HepG2 (cell line): ENCODE measurements around the gene THOC1. TPM values are rescaled to one million over a fixed set of nuclear protein-coding genes. Genes with fewer than 3 reads are reported as not detected.

Source experiments
- ATAC-seq: fragments of 200-7000 bp; cut with Tn5 transposase; 3 replicates; pipeline ENCODE4 v1.9.1; 2020; ENCODE audit warnings: mild to moderate bottlenecking, moderate library complexity
- BruUV-seq: library from RNA; stranded (reverse); fragments of 400-500 nt; replicated peaks from 2 replicates; lab custom pipeline; 2021; lab: Mats Ljungman, UMichigan
- CTCF ChIA-PET: fragments of 300-600 bp; formaldehyde crosslinking; extraction: SDS; loops from one replicate; lab custom pipeline; 2021; ENCODE audit warnings: low total read pairs, inconsistent platforms, low intra/inter-chr PET ratio; lab: Yijun Ruan, JAX
- POLR2A ChIA-PET: fragments of 350-600 bp; sonication (Branson Sonifier 250); formaldehyde crosslinking; loops from one replicate; lab custom pipeline; 2020; ENCODE audit warnings: antibody characterized with exemption, inconsistent platforms; lab: Yijun Ruan, JAX
- DNase-seq: peaks from one replicate; pipeline ENCODE4 v3.0.0-alpha.2; 2015; ENCODE audit warnings: low spot score
- FAIRE-seq: peaks from 3 replicates; lab custom pipeline; 2011; peaks lifted over from hg19 to GRCh38; lab: Jason Lieb, UNC
- H2AFZ ChIP-seq: one replicate; pipeline ENCODE4 v1.6.1; 2011; ENCODE audit warnings: low read length, inconsistent platforms
- H3K27ac ChIP-seq: fragments of 300-600 bp; 3 replicates; pipeline ENCODE4 v1.8.0; 2011; ENCODE audit warnings: mixed run types, mild to moderate bottlenecking, mixed read lengths, low read length, inconsistent platforms; ENCODE audit not compliant: insufficient read depth; ENCODE audit errors: extremely low read length
- H3K27me3 ChIP-seq, 2 experiments: fragments of 200-600 bp in 1 of 2; 2 replicates in 1 of 2; 3 replicates in 1 of 2; pipeline versions ENCODE4 v1.6.0 to v1.8.0; 2011; ENCODE audit warnings: low read length in 2 of 2, mild to moderate bottlenecking in 2 of 2, moderate library complexity in 2 of 2, inconsistent platforms in 1 of 2; ENCODE audit not compliant: insufficient read depth in 2 of 2, control insufficient read depth in 1 of 2
- H3K36me3 ChIP-seq, 2 experiments: fragments of 200-600 bp in 1 of 2; replicated peaks in 1 of 2; 2 replicates in 1 of 2; 3 replicates in 1 of 2; pipeline versions ENCODE4 v1.5.1 to v1.8.0; 2011; ENCODE audit warnings: low read length in 2 of 2, inconsistent platforms in 1 of 2; ENCODE audit not compliant: insufficient read depth in 2 of 2, control insufficient read depth in 1 of 2
- H3K4me1 ChIP-seq: 2 replicates; pipeline ENCODE4 v1.5.1; 2012; ENCODE audit warnings: low read length, inconsistent platforms; ENCODE audit not compliant: insufficient read depth
- H3K4me2 ChIP-seq: 2 replicates; pipeline ENCODE4 v1.6.0; 2011; ENCODE audit warnings: low read depth, low read length, inconsistent platforms
- H3K4me3 ChIP-seq, 3 experiments: fragments of 200-600 bp in 1 of 3; sonication (generic), shearing (Covaris generic) in 1 of 3; replicated peaks in 1 of 3; 2 replicates each; pipeline ENCODE4 v1.5.1; 2011 to 2016; ENCODE audit warnings: low read length in 3 of 3, inconsistent platforms in 2 of 3, low read depth in 2 of 3, mild to moderate bottlenecking in 2 of 3, control low read depth in 1 of 3, mixed read lengths in 1 of 3; ENCODE audit not compliant: insufficient read depth in 1 of 3
- H3K79me2 ChIP-seq: one replicate; pipeline ENCODE4 v1.6.1; 2011; ENCODE audit warnings: low read length, inconsistent platforms; ENCODE audit not compliant: insufficient read depth
- H3K9ac ChIP-seq: 2 replicates; pipeline ENCODE4 v1.6.0; 2011; ENCODE audit warnings: mild to moderate bottlenecking, low read depth, low read length, inconsistent platforms; ENCODE audit not compliant: insufficient read depth
- H3K9me3 ChIP-seq: 2 replicates; pipeline ENCODE4 v1.5.1; 2012; ENCODE audit warnings: mild to moderate bottlenecking, low read length
- H4K20me1 ChIP-seq: 2 replicates; pipeline ENCODE4 v1.6.0; 2011; ENCODE audit warnings: inconsistent platforms, mild to moderate bottlenecking, low read length, moderate library complexity; ENCODE audit not compliant: insufficient read depth
- ATF1 ChIP-seq: IDR thresholded peaks from 2 replicates; pipeline ENCODE4 v1.6.1; 2016; ENCODE audit warnings: mild to moderate bottlenecking, control low read depth
- ATF7 ChIP-seq, 2 experiments: fragments of 450-650 bp in 1 of 2; sonication (generic) in 1 of 2; formaldehyde crosslinking in 1 of 2; IDR thresholded peaks; 2 replicates each; pipeline versions ENCODE4 v1.4.0 to v1.6.1; 2016 to 2020; ENCODE audit warnings: antibody characterized with exemption in 1 of 2, mild to moderate bottlenecking in 1 of 2, missing genetic modification reagents in 1 of 2
- PHB2 ChIP-seq: fragments of 450-650 bp; IDR thresholded peaks from 2 replicates; pipeline ENCODE4 v1.6.1; 2018; ENCODE audit not compliant: partially characterized antibody
- RBM22 ChIP-seq: fragments of 200-400 bp; formaldehyde crosslinking; optimal IDR thresholded peaks from 2 replicates; pipeline ENCODE3; 2017; ENCODE audit warnings: mild to moderate bottlenecking, low read length, moderate library complexity
- SOX13 ChIP-seq, 3 experiments: fragments of 450-650 bp in 1 of 3; sonication (generic) in 1 of 3; formaldehyde crosslinking in 1 of 3; IDR thresholded peaks in 2 of 3; conservative IDR thresholded peaks in 1 of 3; 2 replicates each; pipeline versions ENCODE4 v1.5.0 to v1.6.1; 2016 to 2020; ENCODE audit warnings: antibody characterized with exemption in 1 of 3, mild to moderate bottlenecking in 1 of 3, missing compliant biosample characterization in 1 of 3, missing genetic modification reagents in 1 of 3, moderate library complexity in 1 of 3
- ZFAT ChIP-seq: sonication (generic); formaldehyde crosslinking; conservative IDR thresholded peaks from 2 replicates; pipeline ENCODE4 v1.8.1; 2023; ENCODE audit warnings: missing genetic modification reagents, inconsistent platforms
- ZNF205 ChIP-seq: IDR thresholded peaks from 2 replicates; pipeline ENCODE4 v1.6.1; 2018; ENCODE audit warnings: missing biosample characterization, missing genetic modification reagents
- ZNF30 ChIP-seq: sonication (generic); formaldehyde crosslinking; IDR thresholded peaks from 2 replicates; pipeline ENCODE4 v1.5.0; 2020; ENCODE audit warnings: mild to moderate bottlenecking, missing genetic modification reagents
- ZNF501 ChIP-seq: sonication (generic); formaldehyde crosslinking; IDR thresholded peaks from 2 replicates; pipeline ENCODE4 v1.5.1; 2020; ENCODE audit warnings: mild to moderate bottlenecking, moderate library complexity, missing genetic modification reagents
- ZNF775 ChIP-seq: sonication (generic); formaldehyde crosslinking; IDR thresholded peaks from 2 replicates; pipeline ENCODE4 v1.4.0; 2020; ENCODE audit warnings: missing genetic modification reagents, mild to moderate bottlenecking, moderate library complexity, borderline replicate concordance
- WGBS: methylation state at CpG from one replicate; pipeline ENCODE4 v1.1.6; 2017; ENCODE audit warnings: low lambda C conversion rate; 5-methylcytosine and 5-hydroxymethylcytosine counted together
- in situ Hi-C: cut with HindIII; loops from 2 replicates; pipeline ENCODE4 v1.10.0; 2017; ENCODE audit warnings: low pct_unique_long_range_greater_than_20kb; ENCODE audit not compliant: extremely low pct_ligation_motif_present
- intact Hi-C: fragments of 100-400 bp; cut with micrococcal nuclease; formaldehyde crosslinking; loops from one replicate; pipeline ENCODE4 v1.10.0; 2022; ENCODE audit not compliant: unreplicated experiment
- polyA plus RNA-seq, 8 experiments: library from polyadenylated mRNA; depleted of rRNA in 3 of 8; stranded (reverse) in 7 of 8; unstranded in 1 of 8; fragments of >200 nt; fragmentation: Illumina TruSeq in 4 of 8; extraction: Trizol in 4 of 8; gene quantifications; 2 replicates each; pipeline versions ENCODE4 v1.2.1 to v1.2.3, GENCODE V29; 2011 to 2016; ENCODE audit warnings: low read depth in 4 of 8, missing spikeins in 1 of 8, mixed read lengths in 1 of 8; ENCODE audit not compliant: insufficient read depth in 1 of 8
- total RNA-seq, 5 experiments: library from RNA; depleted of rRNA; stranded (reverse); fragments of >200 nt; fragmentation: Illumina TruSeq; extraction: Trizol; gene quantifications; 2 replicates each; pipeline ENCODE4 v1.2.3, GENCODE V29; 2016; ENCODE audit warnings: low read depth in 1 of 5
- TF ChIP-seq, protein P1 (sequence below): sonication (generic); formaldehyde crosslinking; IDR thresholded peaks from 2 replicates; pipeline ENCODE4 v1.9.0; 2022; ENCODE audit warnings: low read depth, missing genetic modification reagents
- TF ChIP-seq, protein P2 (sequence below): sonication (generic); formaldehyde crosslinking; IDR thresholded peaks from 2 replicates; pipeline ENCODE4 v1.4.0; 2020; ENCODE audit warnings: missing genetic modification reagents, borderline replicate concordance

THOC1 gene
- total and polyA plus RNA-seq, 2 of the 13 experiments (the other 11 are each of a cell fraction or from before 2014, with no cell fraction given) = 40.6 to 56.7 TPM

DNA sequence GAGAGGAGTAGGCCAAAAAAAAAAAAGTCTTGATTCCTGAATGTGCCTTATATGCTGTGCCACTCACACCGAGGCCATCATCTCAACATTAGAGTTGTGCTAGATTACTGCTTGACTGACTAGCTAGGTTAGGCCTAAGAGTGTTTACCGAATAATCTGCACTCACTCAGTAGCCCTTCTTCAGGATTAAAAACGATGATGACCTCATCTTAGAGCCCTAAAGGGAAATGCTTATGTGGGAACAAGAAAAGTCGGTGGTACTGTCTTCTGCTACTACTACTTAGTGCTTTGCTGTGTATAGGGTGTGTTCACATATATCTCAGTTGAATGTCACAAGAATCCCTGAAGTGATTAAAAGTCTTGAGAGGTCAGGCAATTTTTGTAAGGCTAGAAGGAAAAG lies 54.3 kb downstream of the THOC1 start:
- no peaks in the 10 kb centered on the region for H3K79me2 ChIP-seq
- in situ Hi-C loops = no loop called here
- no peak overlapping the region for H2AFZ ChIP-seq
- no peak overlapping the region for H3K4me3 ChIP-seq
- H3K36me3 ChIP-seq = peaks cover 13 to 77% of the 10 kb centered on the region in 2 experiments
- FAIRE-seq = no peak
- CTCF ChIA-PET = no interaction called here
- no TSS peak for BruUV-seq
- no peak for TF ChIP-seq ZNF30
- TF ChIP-seq, protein P1, sequence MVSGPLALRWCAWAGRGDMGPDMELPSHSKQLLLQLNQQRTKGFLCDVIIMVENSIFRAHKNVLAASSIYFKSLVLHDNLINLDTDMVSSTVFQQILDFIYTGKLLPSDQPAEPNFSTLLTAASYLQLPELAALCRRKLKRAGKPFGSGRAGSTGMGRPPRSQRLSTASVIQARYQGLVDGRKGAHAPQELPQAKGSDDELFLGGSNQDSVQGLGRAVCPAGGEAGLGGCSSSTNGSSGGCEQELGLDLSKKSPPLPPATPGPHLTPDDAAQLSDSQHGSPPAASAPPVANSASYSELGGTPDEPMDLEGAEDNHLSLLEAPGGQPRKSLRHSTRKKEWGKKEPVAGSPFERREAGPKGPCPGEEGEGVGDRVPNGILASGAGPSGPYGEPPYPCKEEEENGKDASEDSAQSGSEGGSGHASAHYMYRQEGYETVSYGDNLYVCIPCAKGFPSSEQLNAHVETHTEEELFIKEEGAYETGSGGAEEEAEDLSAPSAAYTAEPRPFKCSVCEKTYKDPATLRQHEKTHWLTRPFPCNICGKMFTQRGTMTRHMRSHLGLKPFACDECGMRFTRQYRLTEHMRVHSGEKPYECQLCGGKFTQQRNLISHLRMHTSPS (CRISPR knock-in tag) = no peak
- TF ChIP-seq SOX13 (IDR thresholded peaks at IDR 0.05) = no peak
- TF ChIP-seq SOX13 (CRISPR knock-in tag; conservative IDR thresholded peaks at IDR 0.05 in 1 of 2, IDR thresholded peaks at IDR 0.05 in 1 of 2) = no peak
- no peak for TF ChIP-seq ATF1 (CRISPR knock-in tag)
- TF ChIP-seq ZFAT (CRISPR knock-in tag) = no peak
- no peak for TF ChIP-seq ZNF775 (CRISPR knock-in tag)
- TF ChIP-seq PHB2 = no peak
- no peak for TF ChIP-seq ZNF501
- TF ChIP-seq RBM22 = peak; percentile 56
- TF ChIP-seq, protein P2, sequence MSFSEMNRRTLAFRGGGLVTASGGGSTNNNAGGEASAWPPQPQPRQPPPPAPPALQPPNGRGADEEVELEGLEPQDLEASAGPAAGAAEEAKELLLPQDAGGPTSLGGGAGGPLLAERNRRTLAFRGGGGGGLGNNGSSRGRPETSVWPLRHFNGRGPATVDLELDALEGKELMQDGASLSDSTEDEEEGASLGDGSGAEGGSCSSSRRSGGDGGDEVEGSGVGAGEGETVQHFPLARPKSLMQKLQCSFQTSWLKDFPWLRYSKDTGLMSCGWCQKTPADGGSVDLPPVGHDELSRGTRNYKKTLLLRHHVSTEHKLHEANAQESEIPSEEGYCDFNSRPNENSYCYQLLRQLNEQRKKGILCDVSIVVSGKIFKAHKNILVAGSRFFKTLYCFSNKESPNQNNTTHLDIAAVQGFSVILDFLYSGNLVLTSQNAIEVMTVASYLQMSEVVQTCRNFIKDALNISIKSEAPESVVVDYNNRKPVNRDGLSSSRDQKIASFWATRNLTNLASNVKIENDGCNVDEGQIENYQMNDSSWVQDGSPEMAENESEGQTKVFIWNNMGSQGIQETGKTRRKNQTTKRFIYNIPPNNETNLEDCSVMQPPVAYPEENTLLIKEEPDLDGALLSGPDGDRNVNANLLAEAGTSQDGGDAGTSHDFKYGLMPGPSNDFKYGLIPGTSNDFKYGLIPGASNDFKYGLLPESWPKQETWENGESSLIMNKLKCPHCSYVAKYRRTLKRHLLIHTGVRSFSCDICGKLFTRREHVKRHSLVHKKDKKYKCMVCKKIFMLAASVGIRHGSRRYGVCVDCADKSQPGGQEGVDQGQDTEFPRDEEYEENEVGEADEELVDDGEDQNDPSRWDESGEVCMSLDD = no peak
- peak; percentile 67 for TF ChIP-seq ATF7 (IDR thresholded peaks at IDR 0.05)
- no peak for TF ChIP-seq ATF7 (CRISPR knock-in tag; IDR thresholded peaks at IDR 0.05)
- TF ChIP-seq ZNF205 = no peak
- TF ChIP-seq, all 625 proteins: peak for 2
- Histone ChIP-seq H3K27ac (no peak overlapping the region), H3K4me1 (peaks cover 9% of the 10 kb centered on the region), H3K9ac (no peak overlapping the region), H4K20me1 (no peaks in the 10 kb centered on the region), H3K9me3 (no peaks in the 10 kb centered on the region), H3K27me3 (no peaks in the 10 kb centered on the region), H3K4me2 (no peak overlapping the region)
- DNase-seq (no peak), ATAC-seq (no peak)
- intact Hi-C loops = no loop called here
- POLR2A ChIA-PET = no interaction called here
- 95% methylated on average over 4 of the region's 4 CpGs for WGBS
